HG03521 (cell line): ENCODE results near the gene HMMR.
"Not testable (repeated sequence)": the region's sequence is repeated elsewhere in the genome, so short reads cannot be mapped to it uniquely, and the experiment has no call there.

Experiments used
- ATAC-seq: cut with Tn5 transposase; IDR thresholded peaks from one replicate; pipeline ENCODE4 v1.9.1; 2021; ENCODE audit warnings: mild to moderate bottlenecking, moderate library complexity; ENCODE audit not compliant: unreplicated experiment

HMMR gene

GRCh38 chr5:163460562-163461171 is at the start of gene HMMR:
HMMR (plus strand) TSS chr5:163460632; CDS start chr5:163460693, 61 bp downstream.
- no peak for ATAC-seq

GRCh38 chr5:163415673-163416072 is 44.8 kb upstream of the HMMR start:
- ATAC-seq: not testable (repeated sequence)

- no peak for ATAC-seq
Measured at GRCh38 chr5:163424836-163425235, 35.6 kb upstream of the HMMR start.

DNA sequence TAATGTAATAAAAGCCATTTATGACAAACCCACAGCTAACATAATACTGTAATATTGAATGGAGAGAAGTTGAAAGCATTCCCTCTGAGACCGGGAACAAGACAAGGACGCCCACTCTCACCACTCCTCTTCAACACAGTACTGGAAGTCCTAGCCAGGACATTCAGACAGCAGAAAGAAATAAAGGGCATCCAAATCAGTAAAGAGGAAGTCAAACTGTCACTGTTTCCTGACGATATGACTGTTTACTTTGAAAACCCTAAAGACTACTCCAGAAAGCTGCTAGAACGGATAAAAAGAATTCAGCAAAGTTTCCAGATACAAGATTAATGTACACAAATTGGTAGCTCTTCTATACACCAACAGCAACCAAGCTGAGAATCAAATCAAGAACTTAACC is 34.3 kb upstream of the HMMR start:
- not testable (repeated sequence) for ATAC-seq

GRCh38 chr5:163432544-163432943 is 27.9 kb upstream of the HMMR start:
- ATAC-seq: no peak

- no peak for ATAC-seq
Measured at GRCh38 chr5:163433271-163433670, 27.2 kb upstream of the HMMR start.

DNA sequence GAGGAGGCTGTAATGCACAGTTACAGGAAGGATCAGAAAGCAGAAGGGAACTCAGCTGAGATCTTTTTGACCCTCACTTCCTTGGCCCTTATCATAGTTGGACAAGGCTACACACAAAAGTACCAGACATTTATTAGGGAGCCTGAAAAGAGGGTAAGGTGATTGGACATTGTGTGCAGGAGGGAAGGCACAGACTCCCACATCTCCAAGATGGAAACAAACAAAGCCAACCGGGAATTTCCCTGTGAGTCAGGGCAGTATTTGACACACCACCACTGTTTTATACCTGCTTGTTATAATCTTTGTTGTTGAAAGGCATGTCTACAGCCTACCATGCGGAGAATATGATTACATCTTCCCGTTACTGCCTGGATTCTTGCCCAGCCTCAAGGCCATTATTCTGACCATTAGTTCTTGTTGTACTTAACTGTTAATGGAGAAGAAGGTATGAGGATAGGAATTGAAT is 26.0 kb upstream of the HMMR start:
- no peak for ATAC-seq

DNA sequence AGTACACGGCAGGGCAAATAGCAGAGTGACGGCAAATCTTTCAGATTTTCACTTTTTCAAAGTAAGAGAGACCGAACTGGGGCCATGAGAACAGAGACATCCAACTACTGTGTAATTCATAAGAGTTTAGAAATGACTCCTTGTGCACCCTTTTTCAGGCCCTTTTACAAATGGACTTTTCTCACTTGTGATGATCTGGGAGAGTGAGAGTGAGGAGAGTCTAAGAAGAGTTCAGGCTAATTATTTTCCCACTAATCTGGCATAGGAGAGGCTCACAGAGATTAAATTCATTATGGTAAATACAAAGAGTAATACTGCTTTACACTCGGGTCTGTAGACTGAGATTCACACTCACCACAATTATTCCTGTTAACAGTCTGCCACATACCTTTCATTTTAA is 23.9 kb upstream of the HMMR start:
- ATAC-seq: no peak

GRCh38 chr5:163437011-163437308 is 23.5 kb upstream of the HMMR start:
- ATAC-seq: no peak

GRCh38 chr5:163437309-163438182 is 22.9 kb upstream of the HMMR start, which contains the start of gene CCNG1:
CCNG1 (plus strand) TSS chr5:163437595; CDS start chr5:163439257, 1,662 bp downstream.
- peak; percentile 96 for ATAC-seq

- no peak for ATAC-seq
Measured at GRCh38 chr5:163439092-163439425, 21.4 kb upstream of the HMMR start.

GRCh38 chr5:163440954-163441353 is 19.5 kb upstream of the HMMR start:
- ATAC-seq: no peak

GRCh38 chr5:163444526-163444925 is 15.9 kb upstream of the HMMR start:
- no peak for ATAC-seq

- ATAC-seq: no peak
Measured at GRCh38 chr5:163445345-163445744, 15.1 kb upstream of the HMMR start.

DNA sequence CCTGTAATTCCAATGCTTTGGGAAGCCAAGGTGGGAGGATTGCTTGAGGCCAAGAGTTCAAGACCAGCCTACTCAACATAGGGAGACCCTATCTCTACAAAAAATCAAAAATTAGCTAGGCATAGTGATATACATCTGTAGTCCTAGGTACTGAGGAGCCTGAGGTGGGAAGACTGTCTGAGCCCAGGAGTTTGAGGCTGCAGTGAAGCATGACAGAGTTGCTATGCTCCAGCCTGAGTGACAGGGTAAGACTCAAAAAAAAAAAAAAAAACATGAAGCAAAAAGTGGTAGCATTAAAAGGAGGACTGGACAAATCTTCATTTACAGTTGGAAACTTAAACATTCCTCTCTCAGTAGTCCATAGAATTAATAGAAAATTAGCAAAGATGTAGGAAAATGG is 13.2 kb upstream of the HMMR start:
- no peak for ATAC-seq

DNA sequence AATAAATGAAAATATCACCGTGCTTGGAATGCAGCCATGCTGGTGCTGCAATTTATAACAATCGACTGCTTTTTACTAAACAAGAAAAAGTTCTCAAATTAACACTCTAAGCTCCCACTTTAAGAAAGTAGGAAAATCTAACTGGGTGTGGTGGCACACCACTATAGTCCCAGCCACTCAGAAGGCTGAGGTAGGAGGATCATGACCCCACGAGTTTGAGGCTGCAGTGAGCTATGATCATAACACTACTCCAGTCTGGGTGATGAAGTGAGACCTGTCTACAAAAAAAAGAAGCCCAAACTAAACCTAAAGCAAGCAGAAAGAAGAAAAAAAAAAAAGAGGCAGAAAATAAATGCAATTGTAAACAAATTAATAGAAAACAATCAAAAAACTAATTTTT is 12.6 kb upstream of the HMMR start:
- no peak for ATAC-seq

- no peak for ATAC-seq
Measured at GRCh38 chr5:163448491-163448890, 11.9 kb upstream of the HMMR start.

GRCh38 chr5:163451489-163451888 is 8.9 kb upstream of the HMMR start:
- ATAC-seq: no peak

DNA sequence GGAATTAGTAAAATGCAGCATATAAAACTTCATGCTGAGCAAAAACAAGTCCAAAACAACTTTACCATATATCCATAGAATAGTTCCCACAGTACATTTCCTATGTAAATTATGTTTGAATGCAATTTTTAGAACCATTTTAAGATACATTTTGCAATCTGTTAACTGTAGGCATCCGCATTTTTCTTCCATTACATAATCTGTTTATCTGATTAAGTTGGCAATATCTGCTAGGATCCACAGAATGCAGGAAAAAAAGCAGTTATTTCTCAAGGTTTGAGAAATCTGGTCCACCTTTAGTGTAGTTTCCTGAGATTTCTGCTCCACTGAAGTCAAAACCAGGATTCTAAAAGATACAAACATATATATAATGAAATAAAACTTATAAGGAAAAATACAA is 6.7 kb upstream of the HMMR start:
- no peak for ATAC-seq

GRCh38 chr5:163455406-163455805 is 5.0 kb upstream of the HMMR start:
- ATAC-seq: not testable (repeated sequence)

DNA sequence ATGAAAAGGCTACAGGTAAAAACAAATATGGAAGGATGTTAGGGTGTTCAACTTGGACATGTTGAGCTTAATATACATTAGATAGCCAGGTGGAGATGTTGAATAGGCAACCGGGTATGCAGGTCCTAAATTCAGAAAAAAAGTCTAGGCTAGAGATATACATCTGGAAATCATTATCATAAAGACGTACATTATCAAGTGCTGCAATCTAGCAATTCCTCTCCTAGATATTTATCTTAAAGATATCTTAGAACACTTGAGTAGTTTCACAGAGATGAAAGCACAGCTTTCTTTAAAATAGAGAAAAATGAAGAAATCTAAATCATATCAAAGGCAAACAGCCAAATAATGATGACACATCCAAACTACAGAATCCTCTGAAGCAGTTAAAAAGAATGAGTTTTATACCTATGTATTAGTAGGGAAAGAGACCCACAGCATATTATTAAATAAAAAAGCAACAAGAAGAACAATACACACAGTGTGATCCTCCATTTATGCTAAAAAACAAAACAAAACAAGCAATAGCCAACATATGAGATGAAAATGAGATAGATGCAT is 4.3 kb upstream of the HMMR start:
- no peak for ATAC-seq

- no peak for ATAC-seq
Measured at GRCh38 chr5:163456840-163457239, 3.6 kb upstream of the HMMR start.
